ENCODE measurements around the gene PKD1. TPM values are rescaled to one million over a fixed set of nuclear protein-coding genes. Genes with fewer than 3 reads are reported as not detected.

Gene PKD1
- total RNA-seq, 1 donor from 2014 or later: 70.0 TPM

- peaks cover 12% of the 10 kb centered on the region for H3K36me3 Mint-ChIP-seq (ENCODE audit: low read depth, unreplicated experiment)
- peaks cover 21% of the 10 kb centered on the region for H3K27me3 Mint-ChIP-seq (ENCODE audit: unreplicated experiment)
- H3K4me3 Mint-ChIP-seq (ENCODE audit: unreplicated experiment): peak overlapping the region; percentile 37
- DNase-seq (ENCODE audit: low spot score): no peak
- no peaks in the 10 kb centered on the region for H3K4me1 Mint-ChIP-seq (ENCODE audit: unreplicated experiment)
- no peaks in the 10 kb centered on the region for H3K9me3 Mint-ChIP-seq (ENCODE audit: unreplicated experiment)
- H3K27ac Mint-ChIP-seq (ENCODE audit: unreplicated experiment): no peak overlapping the region
- TF ChIP-seq, protein P1, sequence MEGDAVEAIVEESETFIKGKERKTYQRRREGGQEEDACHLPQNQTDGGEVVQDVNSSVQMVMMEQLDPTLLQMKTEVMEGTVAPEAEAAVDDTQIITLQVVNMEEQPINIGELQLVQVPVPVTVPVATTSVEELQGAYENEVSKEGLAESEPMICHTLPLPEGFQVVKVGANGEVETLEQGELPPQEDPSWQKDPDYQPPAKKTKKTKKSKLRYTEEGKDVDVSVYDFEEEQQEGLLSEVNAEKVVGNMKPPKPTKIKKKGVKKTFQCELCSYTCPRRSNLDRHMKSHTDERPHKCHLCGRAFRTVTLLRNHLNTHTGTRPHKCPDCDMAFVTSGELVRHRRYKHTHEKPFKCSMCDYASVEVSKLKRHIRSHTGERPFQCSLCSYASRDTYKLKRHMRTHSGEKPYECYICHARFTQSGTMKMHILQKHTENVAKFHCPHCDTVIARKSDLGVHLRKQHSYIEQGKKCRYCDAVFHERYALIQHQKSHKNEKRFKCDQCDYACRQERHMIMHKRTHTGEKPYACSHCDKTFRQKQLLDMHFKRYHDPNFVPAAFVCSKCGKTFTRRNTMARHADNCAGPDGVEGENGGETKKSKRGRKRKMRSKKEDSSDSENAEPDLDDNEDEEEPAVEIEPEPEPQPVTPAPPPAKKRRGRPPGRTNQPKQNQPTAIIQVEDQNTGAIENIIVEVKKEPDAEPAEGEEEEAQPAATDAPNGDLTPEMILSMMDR (IDR thresholded peaks at IDR 0.05; ENCODE audit: unreplicated experiment): no peak
Observed at GRCh38 chr16:2092256-2092620, 43.5 kb downstream of the PKD1 start.

GRCh38 chr16:2091547-2092255 is 44.0 kb downstream of the PKD1 start:
- no peak overlapping the region for H3K4me3 Mint-ChIP-seq (ENCODE audit: unreplicated experiment)
- peaks cover 22% of the 10 kb centered on the region for H3K27me3 Mint-ChIP-seq (ENCODE audit: unreplicated experiment)
- TF ChIP-seq, protein P1 (IDR thresholded peaks at IDR 0.05; ENCODE audit: unreplicated experiment): no peak
- no peaks in the 10 kb centered on the region for H3K4me1 Mint-ChIP-seq (ENCODE audit: unreplicated experiment)
- no peak overlapping the region for H3K27ac Mint-ChIP-seq (ENCODE audit: unreplicated experiment)
- DNase-seq (ENCODE audit: low spot score): no peak
- H3K36me3 Mint-ChIP-seq (ENCODE audit: low read depth, unreplicated experiment): peaks cover 12% of the 10 kb centered on the region
- H3K9me3 Mint-ChIP-seq (ENCODE audit: unreplicated experiment): no peaks in the 10 kb centered on the region

DNA sequence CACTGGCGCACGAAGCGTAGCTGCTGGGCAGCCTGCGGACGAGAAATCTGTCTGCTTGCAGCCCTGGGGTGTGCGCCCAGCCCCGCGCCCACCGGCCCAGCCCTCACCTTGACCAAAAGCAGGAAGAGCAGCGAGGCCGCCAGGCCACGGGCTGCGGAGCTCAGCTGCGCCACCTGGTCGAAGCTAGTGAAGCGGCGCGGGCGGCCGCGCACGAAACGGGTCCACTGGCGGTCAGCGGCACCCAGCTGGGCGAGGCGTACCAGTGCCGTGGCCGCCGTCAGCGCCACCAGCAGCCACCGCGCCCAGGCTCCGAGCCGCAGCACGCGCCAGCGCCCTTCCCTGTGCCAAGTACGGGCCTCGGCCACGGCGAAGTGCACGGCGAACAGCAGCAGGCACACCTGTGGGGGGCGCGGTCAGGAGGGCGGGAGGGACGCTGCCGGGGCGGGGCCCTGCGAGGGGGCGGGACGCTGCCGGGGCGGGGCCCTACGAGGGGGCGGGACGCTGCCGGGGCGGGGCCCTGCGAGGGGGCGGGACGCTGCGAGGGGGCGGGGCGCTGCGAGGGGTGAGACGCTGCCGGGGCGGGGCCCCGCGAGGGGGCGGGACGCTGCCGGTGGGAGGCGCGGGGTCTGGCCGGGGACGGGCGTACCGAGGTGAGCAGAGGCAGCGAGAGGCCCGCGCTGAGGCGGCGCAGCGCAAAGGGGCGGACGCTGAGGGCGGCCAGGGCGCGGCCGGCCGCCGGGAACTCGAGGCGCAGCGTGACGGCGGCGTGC is 44.7 kb downstream of the PKD1 start:
- H3K9me3 Mint-ChIP-seq (ENCODE audit: unreplicated experiment): no peaks in the 10 kb centered on the region
- no peaks in the 10 kb centered on the region for H3K4me1 Mint-ChIP-seq (ENCODE audit: unreplicated experiment)
- H3K4me3 Mint-ChIP-seq (ENCODE audit: unreplicated experiment): peak overlapping the region; percentile 51
- peaks cover 12% of the 10 kb centered on the region for H3K36me3 Mint-ChIP-seq (ENCODE audit: low read depth, unreplicated experiment)
- H3K27me3 Mint-ChIP-seq (ENCODE audit: unreplicated experiment): peaks cover 21% of the 10 kb centered on the region
- H3K27ac Mint-ChIP-seq (ENCODE audit: unreplicated experiment): no peak overlapping the region
- peak; percentile 89 for DNase-seq (ENCODE audit: low spot score)
- TF ChIP-seq, protein P1 (IDR thresholded peaks at IDR 0.05; ENCODE audit: unreplicated experiment): peak; percentile 13

DNA sequence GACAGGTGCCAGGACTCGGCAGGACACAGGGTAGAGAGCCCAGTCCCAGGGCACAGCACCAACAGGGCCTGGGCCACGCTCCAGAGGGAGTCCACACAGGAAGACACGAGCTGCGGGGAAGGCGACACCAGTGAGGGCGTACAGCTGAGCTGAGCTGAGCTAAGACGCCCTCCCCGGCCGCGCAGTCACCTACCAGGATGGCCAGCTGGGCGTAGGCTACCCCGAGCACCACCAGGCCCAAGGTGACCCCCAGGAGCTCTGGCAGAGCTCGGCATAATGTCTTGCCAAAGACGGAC is 45.3 kb downstream of the PKD1 start:
- peak overlapping the region; percentile 51 for H3K4me3 Mint-ChIP-seq (ENCODE audit: unreplicated experiment)
- H3K9me3 Mint-ChIP-seq (ENCODE audit: unreplicated experiment): no peaks in the 10 kb centered on the region
- TF ChIP-seq, protein P1 (IDR thresholded peaks at IDR 0.05; ENCODE audit: unreplicated experiment): no peak
- H3K27me3 Mint-ChIP-seq (ENCODE audit: unreplicated experiment): peaks cover 21% of the 10 kb centered on the region
- H3K36me3 Mint-ChIP-seq (ENCODE audit: low read depth, unreplicated experiment): peaks cover 8% of the 10 kb centered on the region
- H3K27ac Mint-ChIP-seq (ENCODE audit: unreplicated experiment): no peak overlapping the region
- DNase-seq (ENCODE audit: low spot score): no peak
- no peaks in the 10 kb centered on the region for H3K4me1 Mint-ChIP-seq (ENCODE audit: unreplicated experiment)
